PFSK-1 (cell line): ENCODE data around the gene NCOA7. TPM values are rescaled to one million over a fixed set of nuclear protein-coding genes. Genes with fewer than 3 reads are reported as not detected.

Experiments used
- FOXP2 ChIP-seq: optimal IDR thresholded peaks from 2 replicates; pipeline ENCODE3; 2011; ENCODE audit warnings: borderline replicate concordance, control low read depth, inconsistent platforms; ENCODE audit not compliant: insufficient read depth; ENCODE audit errors: extremely low read length, extremely low read depth
- POLR2AphosphoS5 ChIP-seq: IDR thresholded peaks from 2 replicates; pipeline ENCODE4 v1.6.1; 2012; ENCODE audit warnings: low read depth, mild to moderate bottlenecking, control low read depth, low read length, moderate library complexity
- REST ChIP-seq, 2 experiments: IDR thresholded peaks; 2 replicates each; pipeline versions ENCODE4 v1.6.1 to v1.8.0; 2011 to 2012; ENCODE audit warnings: low read depth in 2 of 2, low read length in 2 of 2, control low read depth in 1 of 2, inconsistent platforms in 1 of 2, mild to moderate bottlenecking in 1 of 2, moderate library complexity in 1 of 2; ENCODE audit not compliant: insufficient read depth in 1 of 2
- SIN3A ChIP-seq: IDR thresholded peaks from 2 replicates; pipeline ENCODE4 v1.6.1; 2012; ENCODE audit warnings: mild to moderate bottlenecking, low read length, moderate library complexity, borderline replicate concordance; ENCODE audit not compliant: insufficient read depth
- TAF1 ChIP-seq: IDR thresholded peaks from 2 replicates; pipeline ENCODE4 v1.6.1; 2012; ENCODE audit warnings: low read length, control low read depth, borderline replicate concordance; ENCODE audit not compliant: insufficient read depth
- polyA plus RNA-seq: library from polyadenylated mRNA; unstranded; fragments of >200 nt; gene quantifications from one replicate; pipeline ENCODE4 v1.2.1, GENCODE V29; 2012; ENCODE audit warnings: low read depth, missing spikeins; ENCODE audit not compliant: insufficient read length

NCOA7 gene, protein sequence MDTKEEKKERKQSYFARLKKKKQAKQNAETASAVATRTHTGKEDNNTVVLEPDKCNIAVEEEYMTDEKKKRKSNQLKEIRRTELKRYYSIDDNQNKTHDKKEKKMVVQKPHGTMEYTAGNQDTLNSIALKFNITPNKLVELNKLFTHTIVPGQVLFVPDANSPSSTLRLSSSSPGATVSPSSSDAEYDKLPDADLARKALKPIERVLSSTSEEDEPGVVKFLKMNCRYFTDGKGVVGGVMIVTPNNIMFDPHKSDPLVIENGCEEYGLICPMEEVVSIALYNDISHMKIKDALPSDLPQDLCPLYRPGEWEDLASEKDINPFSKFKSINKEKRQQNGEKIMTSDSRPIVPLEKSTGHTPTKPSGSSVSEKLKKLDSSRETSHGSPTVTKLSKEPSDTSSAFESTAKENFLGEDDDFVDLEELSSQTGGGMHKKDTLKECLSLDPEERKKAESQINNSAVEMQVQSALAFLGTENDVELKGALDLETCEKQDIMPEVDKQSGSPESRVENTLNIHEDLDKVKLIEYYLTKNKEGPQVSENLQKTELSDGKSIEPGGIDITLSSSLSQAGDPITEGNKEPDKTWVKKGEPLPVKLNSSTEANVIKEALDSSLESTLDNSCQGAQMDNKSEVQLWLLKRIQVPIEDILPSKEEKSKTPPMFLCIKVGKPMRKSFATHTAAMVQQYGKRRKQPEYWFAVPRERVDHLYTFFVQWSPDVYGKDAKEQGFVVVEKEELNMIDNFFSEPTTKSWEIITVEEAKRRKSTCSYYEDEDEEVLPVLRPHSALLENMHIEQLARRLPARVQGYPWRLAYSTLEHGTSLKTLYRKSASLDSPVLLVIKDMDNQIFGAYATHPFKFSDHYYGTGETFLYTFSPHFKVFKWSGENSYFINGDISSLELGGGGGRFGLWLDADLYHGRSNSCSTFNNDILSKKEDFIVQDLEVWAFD
- polyA plus RNA-seq, result 20.1 TPM

DNA sequence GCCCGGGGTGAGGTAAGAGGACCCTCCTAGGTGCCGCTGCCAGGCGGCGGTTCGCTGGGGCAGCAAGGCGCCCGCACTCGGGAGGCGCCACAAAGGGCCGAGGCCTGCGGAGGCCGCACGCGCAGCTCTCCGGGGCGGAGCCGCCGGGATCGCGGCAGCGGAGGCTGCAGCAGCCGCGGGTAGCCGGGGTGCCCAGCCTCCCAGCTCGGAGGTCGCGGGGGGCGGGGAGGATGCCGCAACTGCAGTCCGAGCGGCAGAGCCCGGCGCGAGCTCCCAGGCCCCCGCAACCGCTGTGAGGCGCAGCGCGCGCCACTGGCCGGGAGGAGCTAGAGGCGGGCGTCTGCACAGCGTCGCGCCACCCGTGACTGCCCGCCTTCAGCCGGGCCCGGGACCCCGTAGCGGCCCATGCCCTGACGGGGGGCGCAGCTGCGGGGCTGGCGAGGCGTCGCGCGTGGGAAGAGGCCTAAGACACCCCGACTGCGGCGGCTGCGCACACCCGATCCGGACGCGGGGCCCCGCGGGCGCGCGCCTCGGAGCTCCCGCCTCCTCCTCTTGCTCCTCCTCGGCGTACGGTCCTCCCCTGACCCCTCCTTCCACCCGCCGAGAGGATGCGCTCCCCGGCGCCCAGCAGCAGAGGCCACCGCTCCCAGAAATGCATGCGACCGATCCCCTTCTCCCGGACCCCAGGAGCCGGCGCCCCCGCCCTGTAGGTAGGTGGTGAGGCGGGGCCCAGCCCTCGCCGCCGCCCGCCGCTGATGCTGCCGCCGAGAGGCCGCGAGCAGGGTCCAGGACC, at the start of gene NCOA7:
Gene NCOA7 (plus strand): TSS at position 603 of the 793 bp plus-strand sequence. CDS start 24,395 bp downstream, outside the sequence.
- peak; percentile 79 for TF ChIP-seq POLR2AphosphoS5
- no peak for TF ChIP-seq SIN3A
- no peak for TF ChIP-seq TAF1

DNA sequence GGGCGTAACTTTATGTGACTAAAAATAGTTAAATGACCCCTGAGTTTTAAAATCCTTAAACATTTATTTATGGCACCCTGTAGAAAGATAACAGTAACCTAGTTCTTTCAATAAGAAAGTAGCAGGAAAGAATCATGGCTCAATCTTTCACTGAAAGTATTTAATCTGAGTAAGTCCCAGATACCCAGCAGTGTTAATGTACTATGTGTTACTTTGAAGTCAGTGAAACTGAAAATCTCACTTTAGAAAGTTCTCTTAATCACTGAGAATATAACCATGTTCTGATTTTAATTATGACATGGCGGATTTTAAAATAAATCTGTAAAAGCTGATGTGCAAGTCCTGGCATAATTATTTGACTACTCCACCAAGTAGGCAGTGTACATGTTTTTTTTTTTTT, 49.4 kb upstream of the NCOA7 start:
- no peak for TF ChIP-seq TAF1
- no peak for TF ChIP-seq SIN3A
- no peak for TF ChIP-seq FOXP2
- TF ChIP-seq POLR2AphosphoS5, result no peak
- TF ChIP-seq REST (IDR thresholded peaks at IDR 0.05; ENCODE audit: insufficient read depth in 1 of 2, low read depth in 2 of 2, low read length in 2 of 2), result no peak

- TF ChIP-seq POLR2AphosphoS5, result no peak
- no peak for TF ChIP-seq FOXP2
- TF ChIP-seq REST (IDR thresholded peaks at IDR 0.05; ENCODE audit: insufficient read depth in 1 of 2, low read depth in 2 of 2, low read length in 2 of 2), result no peak
- no peak for TF ChIP-seq TAF1
- TF ChIP-seq SIN3A, result no peak
Observed at GRCh38 chr6:125742024-125742423, 48.7 kb upstream of the NCOA7 start.

DNA sequence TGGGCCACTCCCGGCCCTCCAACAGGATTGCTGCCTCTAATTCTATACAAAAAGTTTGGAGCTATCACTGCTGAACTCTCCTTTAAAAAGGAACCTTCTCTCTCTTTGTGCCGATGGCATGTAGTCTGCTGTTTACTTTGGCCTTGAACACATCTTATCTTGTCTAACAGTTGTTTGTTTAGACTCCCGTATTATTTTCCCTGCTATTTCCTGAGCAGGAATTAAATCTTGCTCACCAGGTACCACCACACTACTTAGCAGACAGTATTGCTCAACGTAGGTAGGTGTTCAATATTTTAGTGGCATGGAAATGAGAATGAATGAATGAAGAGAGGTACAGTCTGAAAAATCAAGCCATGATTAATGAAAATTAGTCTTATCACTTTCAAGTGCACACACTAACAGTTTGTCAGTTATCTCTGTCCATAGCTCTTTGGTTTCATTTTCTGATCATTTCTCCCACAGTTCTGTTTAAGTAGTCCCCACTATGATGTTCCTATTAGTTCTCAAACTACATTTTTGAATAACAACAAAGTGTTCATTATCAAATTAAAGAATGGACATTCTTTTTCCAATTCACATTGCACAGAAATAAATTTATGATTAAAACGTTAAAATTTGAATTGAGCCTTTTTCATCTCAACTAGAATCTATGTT, 48.2 kb upstream of the NCOA7 start:
- TF ChIP-seq FOXP2, result no peak
- TF ChIP-seq POLR2AphosphoS5, result no peak
- no peak for TF ChIP-seq REST (IDR thresholded peaks at IDR 0.05; ENCODE audit: insufficient read depth in 1 of 2, low read depth in 2 of 2, low read length in 2 of 2)
